ENCODE results near the gene SZT2.
A peak's percentile ranks its signal among the peaks of the same experiment; 100 is the strongest.
"Not testable (repeated sequence)": the region's sequence is repeated elsewhere in the genome, so short reads cannot be mapped to it uniquely, and the experiment has no call there.

SZT2 gene

GRCh38 chr1:43444151-43444828 lies 54.6 kb downstream of the SZT2 start:
- DNase-seq: no peak

GRCh38 chr1:43444836-43445235 lies 55.1 kb downstream of the SZT2 start:
- DNase-seq: no peak

DNA sequence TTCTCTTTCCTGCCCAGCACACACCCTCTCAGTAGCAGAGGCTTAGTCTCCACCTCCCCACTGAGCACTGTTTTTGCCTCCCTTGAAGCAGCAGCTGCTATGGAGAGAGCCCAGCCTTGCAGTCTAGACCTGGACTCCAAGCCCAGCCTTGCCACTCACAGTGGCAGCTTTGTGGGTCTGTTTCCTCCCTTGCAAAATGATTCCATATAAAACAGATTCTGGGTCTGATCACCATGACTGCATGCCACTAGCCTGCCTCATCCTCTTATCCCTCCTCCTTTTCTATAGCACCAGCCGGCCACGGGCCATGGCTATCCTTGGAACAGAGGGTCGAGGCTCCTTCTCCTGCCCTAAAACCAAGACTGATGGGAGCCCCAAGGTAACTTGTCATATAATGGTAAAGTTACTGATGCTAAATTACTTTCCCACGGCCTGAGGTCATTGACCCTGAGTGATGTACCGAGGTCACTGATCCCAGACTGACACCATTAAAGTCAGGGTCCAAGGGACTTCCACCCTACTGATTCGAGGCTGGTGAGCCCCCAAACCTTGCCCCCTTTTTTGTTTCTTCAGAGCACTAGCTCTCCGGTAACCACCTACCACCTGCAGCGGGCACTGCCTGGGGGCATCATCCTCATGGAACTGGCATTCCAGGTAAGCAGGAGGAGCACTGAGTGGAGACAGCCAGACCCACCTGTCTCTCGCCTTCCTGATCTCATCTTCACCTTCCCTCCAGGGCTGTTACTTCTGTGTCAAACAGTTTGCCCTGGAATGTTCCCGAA lies 56.1 kb downstream of the SZT2 start:
- DNase-seq: no peak

DNA sequence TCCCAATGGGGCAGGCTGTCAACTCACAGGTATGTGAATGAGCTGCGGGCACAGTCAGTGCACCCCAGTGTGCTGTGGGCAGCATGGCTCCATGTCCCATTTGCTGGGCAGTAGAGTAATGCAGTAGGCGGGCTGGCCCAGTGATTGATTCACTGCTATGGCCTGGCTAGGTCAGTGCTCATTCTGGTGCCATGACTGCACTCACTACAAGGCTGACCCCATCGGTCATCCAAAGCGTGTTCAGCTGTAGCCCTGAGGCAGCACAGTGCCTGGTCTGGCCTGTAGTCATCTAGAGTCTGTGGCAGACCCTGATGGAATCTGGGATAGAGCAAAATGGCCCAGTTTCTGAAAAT lies 56.7 kb downstream of the SZT2 start:
- DNase-seq: no peak

GRCh38 chr1:43446881-43447835 lies 57.5 kb downstream of the SZT2 start:
- DNase-seq: no peak

DNA sequence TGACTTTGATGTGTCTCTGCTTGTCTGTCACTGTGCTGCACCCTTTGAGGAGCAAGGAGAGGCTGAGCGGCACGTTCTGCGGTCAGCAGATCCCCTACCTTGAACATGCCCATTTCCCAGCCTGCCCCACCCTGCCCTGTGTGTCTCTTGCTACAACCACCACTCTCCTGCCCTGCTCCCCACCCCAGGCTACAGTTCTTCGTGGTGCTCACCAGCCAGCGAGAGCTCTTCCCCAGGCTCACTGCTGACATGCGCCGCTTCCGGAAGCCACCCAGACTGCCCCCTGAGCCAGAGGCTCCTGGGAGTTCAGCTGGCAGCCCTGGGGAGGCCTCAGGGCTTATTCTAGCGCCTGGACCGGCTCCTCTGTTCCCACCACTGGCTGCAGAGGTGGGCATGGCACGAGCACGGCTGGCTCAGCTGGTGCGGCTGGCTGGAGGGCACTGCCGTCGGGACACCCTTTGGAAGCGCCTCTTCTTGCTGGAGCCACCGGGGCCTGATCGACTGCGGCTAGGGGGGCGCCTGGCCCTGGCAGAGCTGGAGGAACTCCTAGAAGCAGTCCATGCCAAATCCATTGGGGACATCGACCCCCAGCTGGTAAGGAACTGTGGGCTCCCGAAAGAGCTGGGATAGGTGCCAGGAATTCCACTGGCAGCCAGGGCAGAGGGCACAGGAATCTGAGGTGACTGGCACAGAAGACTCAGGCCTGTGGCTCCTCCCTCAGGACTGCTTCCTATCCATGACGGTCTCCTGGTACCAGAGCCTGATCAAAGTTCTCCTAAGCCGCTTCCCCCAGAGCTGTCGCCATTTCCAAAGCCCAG lies 58.4 kb downstream of the SZT2 start:
- DNase-seq: no peak

DNA sequence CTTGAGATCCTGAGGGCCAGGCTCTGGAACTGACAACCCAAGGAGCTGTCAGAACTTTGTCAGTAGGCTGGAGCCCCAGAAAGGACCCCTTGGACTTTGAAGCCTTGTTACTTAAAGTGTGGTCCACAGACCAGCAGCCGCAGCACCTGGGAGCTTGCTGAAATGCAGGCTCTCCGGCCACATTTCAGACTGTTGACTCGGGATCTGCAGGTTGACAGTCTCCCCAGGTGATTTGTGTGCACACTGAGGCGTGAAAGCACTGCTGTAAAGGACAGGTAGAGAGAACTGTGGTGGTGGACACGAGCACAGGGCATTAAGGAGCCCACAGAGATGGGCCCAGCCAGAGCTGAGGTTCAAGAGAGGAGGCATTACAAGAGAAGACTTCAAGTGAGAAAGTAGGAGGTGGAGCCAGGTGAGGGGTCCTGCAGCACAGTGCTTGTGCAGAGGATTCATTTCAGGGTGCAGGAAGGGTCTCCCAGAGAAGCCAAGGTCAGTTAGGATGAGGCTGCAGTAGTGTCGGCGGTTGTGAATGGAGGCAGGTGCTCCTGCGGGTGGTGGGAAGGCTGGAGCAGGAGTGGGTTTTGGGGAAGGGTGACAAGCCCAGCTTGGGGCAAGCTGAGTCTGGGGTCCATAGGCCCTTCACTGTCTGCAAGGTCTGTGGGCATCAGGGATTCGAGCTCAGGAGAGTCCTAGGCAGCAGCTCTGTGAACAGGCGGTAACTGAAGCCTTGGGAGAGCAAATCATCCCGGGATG lies 59.4 kb downstream of the SZT2 start:
- no peak for DNase-seq

- DNase-seq: no peak
Observed at GRCh38 chr1:43449708-43450069, 60.0 kb downstream of the SZT2 start.

DNA sequence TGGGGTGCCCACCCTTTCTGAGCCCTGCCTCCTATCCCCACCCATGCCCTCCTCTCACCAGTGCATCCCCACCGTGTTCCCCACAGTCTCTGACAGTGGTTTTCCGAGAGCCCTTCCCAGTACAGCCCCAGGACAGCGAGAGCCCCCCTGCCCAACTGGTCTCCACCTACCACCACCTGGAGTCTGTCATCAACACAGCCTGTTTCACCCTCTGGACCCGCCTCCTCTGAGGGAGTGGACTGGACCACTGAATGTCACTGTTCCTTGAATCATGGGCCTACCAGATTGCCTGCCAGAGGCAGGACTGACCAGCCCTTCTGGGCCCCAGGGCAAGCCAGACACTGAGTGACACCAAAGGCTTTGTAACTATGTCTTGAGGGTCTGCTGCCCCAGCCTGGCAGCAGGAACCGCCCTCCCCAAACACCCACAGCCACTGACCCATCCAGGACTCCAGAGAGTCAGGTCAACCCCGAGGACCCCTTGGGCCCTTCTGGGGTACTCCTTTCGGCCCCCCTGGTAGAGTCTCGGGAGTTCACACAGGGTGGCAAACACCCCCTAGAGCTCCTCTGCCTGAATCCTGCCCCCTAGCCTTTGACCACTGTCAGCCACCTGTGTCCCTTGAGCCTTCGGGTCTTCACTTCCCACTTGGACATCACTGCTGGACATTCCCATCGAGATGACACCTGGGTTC lies 60.7 kb downstream of the SZT2 start:
- no peak for DNase-seq

GRCh38 chr1:43451157-43451591 lies 61.5 kb downstream of the SZT2 start:
- no peak for DNase-seq

GRCh38 chr1:43451701-43452532 lies 62.2 kb downstream of the SZT2 start:
- DNase-seq: no peak

DNA sequence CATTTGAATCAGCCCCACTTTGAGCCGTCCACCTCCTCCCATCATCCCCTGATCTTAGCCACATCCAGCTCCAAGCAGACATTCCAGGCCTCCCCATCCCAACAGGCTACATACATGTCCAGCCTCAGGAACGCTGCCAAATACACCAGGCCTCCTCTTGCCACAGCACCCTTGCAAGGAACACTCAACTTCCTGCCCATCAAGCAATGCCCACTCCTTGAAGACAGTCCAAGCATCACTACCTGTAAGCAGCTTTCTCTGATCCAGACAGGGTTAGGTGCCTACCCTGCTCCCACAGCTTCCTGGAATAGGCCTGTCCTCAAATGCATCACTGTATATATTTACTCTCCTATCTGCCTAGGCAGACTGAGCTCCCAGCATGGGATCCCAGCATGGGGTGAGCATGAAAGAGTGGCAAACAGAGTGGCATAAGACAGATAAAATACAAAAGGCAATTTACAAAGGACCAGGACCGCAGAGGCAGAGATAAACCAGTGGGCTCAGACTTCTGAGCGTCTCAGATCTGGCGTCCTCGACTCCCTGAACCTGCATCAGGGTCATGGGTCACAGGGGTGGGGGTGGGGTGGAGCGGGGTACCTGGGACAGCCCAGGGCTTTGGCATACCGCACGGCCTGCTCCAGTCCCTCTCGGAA lies 63.2 kb downstream of the SZT2 start:
- DNase-seq: no peak

DNA sequence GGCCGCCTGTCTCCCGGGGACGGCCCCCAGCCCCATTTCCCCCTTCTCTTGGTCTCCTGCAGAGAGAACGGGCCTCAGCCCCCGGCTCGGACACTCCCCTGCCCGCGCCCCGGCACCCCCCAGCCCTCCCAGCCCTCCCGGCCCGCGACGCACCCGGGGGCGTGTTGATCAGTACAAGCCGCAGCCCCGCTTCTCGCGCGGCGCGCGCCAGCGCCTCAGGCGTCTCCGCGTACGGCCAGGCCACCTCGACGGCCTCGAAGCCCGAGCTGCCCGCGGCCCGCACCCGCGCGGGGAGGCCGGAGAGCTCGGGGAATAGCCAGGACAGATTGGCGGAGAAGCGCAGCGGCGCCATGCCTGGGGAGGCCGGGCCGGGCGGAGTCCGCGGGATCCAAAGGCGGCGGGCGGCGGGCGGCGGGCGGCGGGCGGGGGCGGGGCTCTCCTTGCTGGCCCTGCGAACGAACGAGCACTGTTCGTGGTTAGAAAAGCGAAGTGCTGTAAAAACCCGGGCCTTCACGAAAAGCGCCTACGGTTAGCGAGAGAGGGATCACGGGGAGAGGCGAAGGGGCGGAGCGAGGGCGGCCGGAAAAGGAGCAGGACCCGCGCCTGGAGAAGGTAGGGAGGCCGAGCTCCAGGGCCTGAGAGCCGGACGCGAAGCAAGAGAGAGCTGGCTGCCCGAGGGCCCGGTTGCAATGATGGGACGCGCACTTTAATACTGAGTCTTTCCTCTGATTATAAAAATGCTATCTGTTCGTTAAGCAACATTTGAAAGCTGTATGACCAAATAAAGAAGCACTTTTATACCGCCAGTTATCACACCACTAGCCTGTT lies 64.0 kb downstream of the SZT2 start, which contains the start of gene HYI:
Gene HYI, minus strand, starts transcription at position 490 of the 828 bp plus-strand sequence. Its CDS starts 138 bp downstream, at position 352.
- DNase-seq: peak; percentile 59 to 71

- peak; percentile 68 to 80 for DNase-seq
Observed at GRCh38 chr1:43454270-43455011, 64.7 kb downstream of the SZT2 start.

GRCh38 chr1:43455213-43455889 lies 65.7 kb downstream of the SZT2 start:
- no peak for DNase-seq

GRCh38 chr1:43458379-43458778 lies 68.7 kb downstream of the SZT2 start:
- DNase-seq: not testable (repeated sequence)

Measured in CD4-positive, alpha-beta T cell treated with Interferon alpha-2 for 1 hour (primary cell).